Nephron progenitor cell (in vitro differentiated cells): ENCODE data around the gene PAPSS2.

ENCODE experiments used
- DNase-seq: peaks from one replicate; pipeline ENCODE4 v3.0.0; 2021
- H3K27ac Mint-ChIP-seq: 2 replicates; pipeline ENCODE4 v1.8.0; 2021; ENCODE audit warnings: mild to moderate bottlenecking, moderate library complexity, mixed read lengths
- H3K27me3 Mint-ChIP-seq: 2 replicates; pipeline ENCODE4 v1.8.0; 2021; ENCODE audit warnings: mild to moderate bottlenecking, low read depth, mixed read lengths; ENCODE audit not compliant: poor library complexity
- H3K36me3 Mint-ChIP-seq: 2 replicates; pipeline ENCODE4 v1.8.0; 2021; ENCODE audit warnings: low read depth, mixed read lengths
- H3K4me1 Mint-ChIP-seq: 2 replicates; pipeline ENCODE4 v1.8.0; 2021; ENCODE audit warnings: mixed read lengths
- H3K4me3 Mint-ChIP-seq: 2 replicates; pipeline ENCODE4 v1.8.0; 2021; ENCODE audit warnings: mild to moderate bottlenecking, moderate library complexity, mixed read lengths
- H3K9me3 Mint-ChIP-seq: 2 replicates; pipeline ENCODE4 v1.8.0; 2021; ENCODE audit warnings: mild to moderate bottlenecking, moderate library complexity, mixed read lengths
- TF ChIP-seq, protein P1 (sequence below): fragments of 200-600 bp; sonication (generic); IDR thresholded peaks from 2 replicates; pipeline ENCODE4 v1.5.0; 2021; ENCODE audit warnings: antibody characterized with exemption

Gene PAPSS2

DNA sequence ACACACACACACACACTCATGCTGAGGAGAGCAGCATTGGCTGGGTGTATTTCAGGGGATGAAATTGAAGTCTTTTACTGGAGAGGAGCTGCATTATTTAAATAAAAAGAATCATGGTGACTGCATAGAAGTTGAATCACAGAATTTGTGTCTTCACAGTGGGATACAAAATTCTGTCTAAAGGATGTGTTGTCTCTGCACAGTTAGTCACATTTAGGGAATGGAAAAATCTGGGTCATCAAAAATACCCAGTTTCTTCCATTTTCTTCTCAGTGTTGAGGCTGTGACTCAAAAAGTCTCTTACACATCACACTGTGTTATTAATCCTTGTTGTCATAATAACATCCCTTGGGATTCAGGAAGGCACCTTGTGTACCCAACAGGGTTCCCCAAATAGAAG, 10.9 kb downstream of the PAPSS2 start:
- Mint-ChIP-seq H3K36me3 (no peaks in the 10 kb centered on the region), H3K27me3 (peaks cover 12% of the 10 kb centered on the region), H3K27ac (no peak overlapping the region), H3K4me3 (no peak overlapping the region), H3K4me1 (no peaks in the 10 kb centered on the region), H3K9me3 (no peaks in the 10 kb centered on the region)
- DNase-seq = no peak
- TF ChIP-seq, protein P1, sequence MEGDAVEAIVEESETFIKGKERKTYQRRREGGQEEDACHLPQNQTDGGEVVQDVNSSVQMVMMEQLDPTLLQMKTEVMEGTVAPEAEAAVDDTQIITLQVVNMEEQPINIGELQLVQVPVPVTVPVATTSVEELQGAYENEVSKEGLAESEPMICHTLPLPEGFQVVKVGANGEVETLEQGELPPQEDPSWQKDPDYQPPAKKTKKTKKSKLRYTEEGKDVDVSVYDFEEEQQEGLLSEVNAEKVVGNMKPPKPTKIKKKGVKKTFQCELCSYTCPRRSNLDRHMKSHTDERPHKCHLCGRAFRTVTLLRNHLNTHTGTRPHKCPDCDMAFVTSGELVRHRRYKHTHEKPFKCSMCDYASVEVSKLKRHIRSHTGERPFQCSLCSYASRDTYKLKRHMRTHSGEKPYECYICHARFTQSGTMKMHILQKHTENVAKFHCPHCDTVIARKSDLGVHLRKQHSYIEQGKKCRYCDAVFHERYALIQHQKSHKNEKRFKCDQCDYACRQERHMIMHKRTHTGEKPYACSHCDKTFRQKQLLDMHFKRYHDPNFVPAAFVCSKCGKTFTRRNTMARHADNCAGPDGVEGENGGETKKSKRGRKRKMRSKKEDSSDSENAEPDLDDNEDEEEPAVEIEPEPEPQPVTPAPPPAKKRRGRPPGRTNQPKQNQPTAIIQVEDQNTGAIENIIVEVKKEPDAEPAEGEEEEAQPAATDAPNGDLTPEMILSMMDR = no peak

- Mint-ChIP-seq H3K27me3 (peaks cover 12% of the 10 kb centered on the region), H3K36me3 (no peaks in the 10 kb centered on the region), H3K9me3 (no peaks in the 10 kb centered on the region), H3K4me1 (no peaks in the 10 kb centered on the region), H3K4me3 (no peak overlapping the region), H3K27ac (no peak overlapping the region)
- TF ChIP-seq, protein P1 = no peak
- DNase-seq = no peak
Measured at GRCh38 chr10:87671139-87671815, 11.6 kb downstream of the PAPSS2 start.

DNA sequence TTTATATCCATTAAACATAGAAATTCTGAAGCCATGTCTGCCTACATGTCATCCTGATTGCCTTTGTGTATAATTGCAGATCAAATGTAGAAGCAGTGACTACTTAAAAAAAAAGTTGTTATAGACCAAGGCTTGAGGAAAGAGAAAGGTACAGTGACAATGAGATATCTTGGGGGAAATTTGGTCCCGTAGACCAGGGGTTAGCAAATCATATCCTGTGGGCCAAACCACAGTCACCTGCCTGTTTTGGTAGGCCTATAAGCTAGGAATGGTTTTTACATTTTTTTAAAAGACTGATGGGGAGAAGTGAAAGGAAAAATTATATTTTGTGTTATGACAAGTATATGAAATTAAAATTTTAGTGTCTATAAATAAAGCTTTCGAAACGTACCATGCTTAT, 12.9 kb downstream of the PAPSS2 start:
- no peak for DNase-seq
- Mint-ChIP-seq H3K9me3 (no peaks in the 10 kb centered on the region), H3K27me3 (peaks cover 10% of the 10 kb centered on the region), H3K4me3 (no peak overlapping the region), H3K27ac (no peak overlapping the region), H3K4me1 (no peaks in the 10 kb centered on the region), H3K36me3 (no peaks in the 10 kb centered on the region)
- TF ChIP-seq, protein P1 = no peak

- H3K36me3 Mint-ChIP-seq = no peaks in the 10 kb centered on the region
- no peaks in the 10 kb centered on the region for H3K27me3 Mint-ChIP-seq
- H3K27ac Mint-ChIP-seq = no peak overlapping the region
Measured at GRCh38 chr10:87674943-87675342, 15.3 kb downstream of the PAPSS2 start.

DNA sequence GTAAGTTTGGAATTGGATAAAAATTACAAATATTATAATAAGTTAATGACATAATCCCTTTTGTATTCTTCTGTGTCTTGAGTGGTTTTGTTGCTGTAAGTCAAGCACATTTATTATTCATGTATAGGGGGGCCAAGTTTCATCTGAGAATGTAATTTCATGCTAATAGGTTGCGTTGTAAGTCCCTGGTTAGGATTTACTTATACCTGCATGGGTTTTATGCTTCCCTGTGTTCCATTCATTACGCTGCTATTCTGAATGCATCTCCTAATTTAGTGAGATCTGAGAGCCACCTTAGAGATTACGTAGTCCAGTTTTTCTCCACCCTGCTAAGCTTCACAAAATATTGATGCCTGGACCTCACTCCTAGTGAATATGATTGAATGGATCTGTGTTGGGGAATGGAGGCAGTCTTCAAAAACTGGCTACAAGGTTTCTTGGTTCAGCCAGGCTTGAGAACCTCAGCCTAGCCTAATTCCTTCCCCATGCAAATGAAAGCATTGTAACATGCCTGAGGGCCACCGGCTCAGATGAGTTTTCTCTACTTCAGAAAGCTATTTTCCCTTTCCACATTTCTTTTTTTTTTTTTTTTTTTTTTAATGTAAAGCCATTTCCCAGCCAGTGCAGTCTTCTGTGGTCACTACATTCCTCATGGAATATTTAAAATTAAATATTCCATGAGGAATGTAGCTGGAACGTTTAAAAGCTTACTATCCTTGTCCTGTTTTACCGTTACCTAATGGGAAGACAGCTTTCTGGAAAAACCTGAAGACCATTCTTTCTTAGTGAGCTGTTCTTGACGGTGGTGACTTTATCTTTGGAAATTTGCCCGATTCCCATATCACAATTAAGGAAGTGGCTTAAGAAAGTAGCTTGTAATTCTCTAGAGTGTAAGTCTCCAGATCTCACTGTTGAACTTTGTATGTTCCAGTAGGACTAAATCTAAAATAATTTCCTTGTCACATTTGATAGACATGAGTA, 16.0 kb downstream of the PAPSS2 start:
- no peak overlapping the region for H3K4me3 Mint-ChIP-seq
- no peaks in the 10 kb centered on the region for H3K36me3 Mint-ChIP-seq
- TF ChIP-seq, protein P1 = no peak
- H3K27ac Mint-ChIP-seq = no peak overlapping the region
- no peaks in the 10 kb centered on the region for H3K27me3 Mint-ChIP-seq
- H3K9me3 Mint-ChIP-seq = no peaks in the 10 kb centered on the region
- H3K4me1 Mint-ChIP-seq = no peaks in the 10 kb centered on the region
- no peak for DNase-seq

More at GRCh38 chr10:87674943-87675342, 15.3 kb downstream of the PAPSS2 start:
- H3K4me1 Mint-ChIP-seq = no peaks in the 10 kb centered on the region
- TF ChIP-seq, protein P1 = no peak
- no peak overlapping the region for H3K4me3 Mint-ChIP-seq
- DNase-seq = no peak
- H3K9me3 Mint-ChIP-seq = no peaks in the 10 kb centered on the region
